ENCODE results near the gene KCNA1. TPM values are rescaled to one million over a fixed set of nuclear protein-coding genes. Genes with fewer than 3 reads are reported as not detected.

Gene KCNA1
- total and polyA plus RNA-seq, 2 experiments from 2014 or later, result 0.18 TPM; not detected in 1

DNA sequence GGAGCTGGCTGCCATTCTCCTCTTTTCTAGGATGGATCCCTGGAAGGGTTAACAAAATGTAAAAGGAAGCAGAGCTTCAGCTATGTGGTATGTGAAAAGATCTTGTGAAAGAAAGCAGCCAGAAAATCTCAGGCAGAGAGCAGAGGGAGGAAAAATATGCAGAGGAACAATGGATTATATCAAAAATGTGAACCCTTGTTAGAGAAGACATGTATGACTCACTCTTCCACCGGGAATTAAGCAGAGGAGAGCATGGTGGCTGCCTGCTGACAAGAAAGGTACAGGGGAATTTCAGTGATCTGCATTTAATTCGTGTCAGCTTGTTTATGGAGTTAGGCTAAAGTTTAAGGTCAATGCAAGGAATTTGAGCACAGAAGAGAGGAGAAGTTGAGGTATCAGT, 46.3 kb downstream of the KCNA1 start:
- DNase-seq (ENCODE audit: low read depth in 1 of 2, low spot score in 1 of 2), result peak in 1 of 2 donors; percentile 46
- Histone ChIP-seq H3K4me1 (ENCODE audit: low read depth) (peaks cover 13% of the 10 kb centered on the region), H3K27ac (no peak overlapping the region), H3K27me3 (no peaks in the 10 kb centered on the region), H3K36me3 (no peaks in the 10 kb centered on the region), H3K4me3 (no peak overlapping the region), H3K9me3 (ENCODE audit: low read depth) (no peaks in the 10 kb centered on the region)
- TF ChIP-seq, protein P1, sequence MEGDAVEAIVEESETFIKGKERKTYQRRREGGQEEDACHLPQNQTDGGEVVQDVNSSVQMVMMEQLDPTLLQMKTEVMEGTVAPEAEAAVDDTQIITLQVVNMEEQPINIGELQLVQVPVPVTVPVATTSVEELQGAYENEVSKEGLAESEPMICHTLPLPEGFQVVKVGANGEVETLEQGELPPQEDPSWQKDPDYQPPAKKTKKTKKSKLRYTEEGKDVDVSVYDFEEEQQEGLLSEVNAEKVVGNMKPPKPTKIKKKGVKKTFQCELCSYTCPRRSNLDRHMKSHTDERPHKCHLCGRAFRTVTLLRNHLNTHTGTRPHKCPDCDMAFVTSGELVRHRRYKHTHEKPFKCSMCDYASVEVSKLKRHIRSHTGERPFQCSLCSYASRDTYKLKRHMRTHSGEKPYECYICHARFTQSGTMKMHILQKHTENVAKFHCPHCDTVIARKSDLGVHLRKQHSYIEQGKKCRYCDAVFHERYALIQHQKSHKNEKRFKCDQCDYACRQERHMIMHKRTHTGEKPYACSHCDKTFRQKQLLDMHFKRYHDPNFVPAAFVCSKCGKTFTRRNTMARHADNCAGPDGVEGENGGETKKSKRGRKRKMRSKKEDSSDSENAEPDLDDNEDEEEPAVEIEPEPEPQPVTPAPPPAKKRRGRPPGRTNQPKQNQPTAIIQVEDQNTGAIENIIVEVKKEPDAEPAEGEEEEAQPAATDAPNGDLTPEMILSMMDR (IDR thresholded peaks at IDR 0.05; ENCODE audit: low read depth, low read length), result no peak

DNA sequence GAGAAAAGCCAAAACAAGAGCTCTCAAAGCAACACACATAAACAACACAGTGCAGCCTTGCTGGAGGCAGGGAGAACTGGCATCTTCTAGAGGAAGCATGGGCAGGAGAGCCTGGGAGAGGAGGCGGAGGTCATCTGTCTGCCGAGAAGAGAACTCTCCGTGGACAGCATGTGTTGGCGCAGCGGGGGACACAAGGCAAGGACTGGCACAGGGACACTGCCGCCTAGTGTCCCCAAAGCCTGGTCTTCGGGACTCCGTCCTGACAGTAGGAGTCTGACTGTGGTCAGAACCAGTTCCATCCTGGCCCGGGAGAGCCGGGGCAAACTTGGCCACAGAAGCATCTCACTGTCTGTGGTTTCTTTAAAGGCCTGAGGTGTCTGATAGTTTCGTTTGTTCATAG, 47.3 kb downstream of the KCNA1 start:
- TF ChIP-seq, protein P1 (IDR thresholded peaks at IDR 0.05; ENCODE audit: low read depth, low read length), result no peak
- H3K27me3 ChIP-seq, result no peaks in the 10 kb centered on the region

DNA sequence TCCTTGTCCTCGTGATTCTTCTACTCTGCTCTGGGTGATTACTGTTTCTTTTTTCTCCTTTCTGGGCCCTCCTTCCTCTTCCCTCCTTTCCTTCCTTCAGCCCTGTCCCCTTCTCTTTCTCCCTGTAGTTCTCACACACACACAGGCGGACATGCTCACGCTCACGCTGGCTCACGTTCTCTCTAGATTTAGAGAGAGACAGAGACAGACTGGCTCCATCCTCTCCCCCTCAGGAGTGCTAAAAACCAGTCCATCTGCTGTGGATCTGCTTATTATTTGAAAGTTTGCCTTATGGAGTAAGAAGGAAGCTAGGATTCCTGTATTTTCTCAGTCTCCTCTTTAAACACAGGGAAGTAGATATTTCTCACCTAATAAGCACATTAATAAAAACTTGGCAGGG, 48.1 kb downstream of the KCNA1 start:
- Histone ChIP-seq H3K9me3 (ENCODE audit: low read depth) (no peaks in the 10 kb centered on the region), H3K4me1 (ENCODE audit: low read depth) (peaks cover 25% of the 10 kb centered on the region), H3K27me3 (no peaks in the 10 kb centered on the region), H3K4me3 (no peak overlapping the region), H3K36me3 (no peaks in the 10 kb centered on the region), H3K27ac (no peak overlapping the region)
- DNase-seq (ENCODE audit: low read depth in 1 of 2, low spot score in 1 of 2), result no peak
- TF ChIP-seq, protein P1 (IDR thresholded peaks at IDR 0.05; ENCODE audit: low read depth, low read length), result no peak

More for the DNA sequence above, 47.3 kb downstream of the KCNA1 start:
- Histone ChIP-seq H3K4me1 (ENCODE audit: low read depth) (peaks cover 18% of the 10 kb centered on the region), H3K27ac (no peak overlapping the region), H3K36me3 (no peaks in the 10 kb centered on the region), H3K9me3 (ENCODE audit: low read depth) (no peaks in the 10 kb centered on the region), H3K4me3 (no peak overlapping the region)
- no peak for DNase-seq (ENCODE audit: low read depth in 1 of 2, low spot score in 1 of 2)

DNA sequence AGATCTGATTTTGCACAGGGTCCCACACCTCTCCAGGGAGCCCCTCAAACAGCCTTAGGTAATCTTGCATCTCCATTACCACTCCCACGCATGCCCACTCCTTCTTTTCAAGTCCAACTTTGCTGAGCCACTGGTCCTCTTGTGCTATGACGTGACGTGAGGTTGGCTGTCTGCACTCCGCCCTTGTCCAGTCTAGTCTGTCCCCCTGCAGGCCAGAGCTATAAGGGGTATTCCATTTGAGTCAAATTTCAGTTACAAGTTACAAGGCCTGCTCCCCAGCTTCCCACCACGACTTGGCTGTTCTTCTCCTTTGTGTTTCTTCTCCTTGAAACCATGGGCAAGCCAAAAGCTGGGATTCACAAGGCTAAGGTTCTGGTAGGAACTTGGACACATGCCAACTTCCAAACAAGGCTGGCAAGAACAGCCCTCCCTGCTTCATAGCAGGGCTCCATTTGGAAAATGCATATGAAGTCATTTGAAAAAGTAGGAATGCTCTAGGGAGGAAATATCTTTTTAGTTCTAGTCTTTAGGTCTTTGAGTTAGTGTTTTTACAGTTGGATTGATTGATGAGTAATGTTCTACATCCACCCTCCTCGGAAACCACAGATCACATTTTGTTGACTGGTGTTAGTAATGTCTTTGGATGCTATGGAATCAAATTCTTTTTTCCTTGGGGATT, 49.1 kb downstream of the KCNA1 start:
- Histone ChIP-seq H3K27me3 (no peaks in the 10 kb centered on the region), H3K9me3 (ENCODE audit: low read depth) (no peaks in the 10 kb centered on the region), H3K27ac (no peak overlapping the region), H3K4me1 (ENCODE audit: low read depth) (peaks cover 31% of the 10 kb centered on the region), H3K36me3 (no peaks in the 10 kb centered on the region), H3K4me3 (no peak overlapping the region)
- DNase-seq (ENCODE audit: low read depth in 1 of 2, low spot score in 1 of 2), result no peak
- TF ChIP-seq, protein P1 (IDR thresholded peaks at IDR 0.05; ENCODE audit: low read depth, low read length), result no peak

DNA sequence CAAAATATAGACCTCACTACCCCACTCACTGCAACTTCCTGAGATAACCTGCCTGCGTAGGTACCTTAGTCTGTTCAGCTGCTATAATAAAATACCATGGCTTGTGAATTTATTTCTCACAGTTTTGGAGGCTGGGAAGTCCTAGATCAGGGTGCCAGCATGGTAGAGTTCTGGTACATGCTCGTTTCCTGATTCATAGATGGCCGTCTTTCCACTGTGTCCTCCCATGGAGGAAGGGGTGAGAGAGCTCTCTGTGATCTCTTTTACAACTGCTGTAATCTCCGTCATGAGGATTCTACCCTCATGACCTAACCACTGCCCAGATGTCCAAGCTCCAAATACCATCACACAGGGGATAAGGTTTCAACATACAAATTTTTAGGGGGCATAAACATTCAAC, 49.7 kb downstream of the KCNA1 start:
- DNase-seq (ENCODE audit: low read depth in 1 of 2, low spot score in 1 of 2), result no peak
- H3K4me1 ChIP-seq (ENCODE audit: low read depth), result peaks cover 31% of the 10 kb centered on the region
- H3K27ac ChIP-seq, result no peak overlapping the region
- H3K9me3 ChIP-seq (ENCODE audit: low read depth), result no peaks in the 10 kb centered on the region
- TF ChIP-seq, protein P1 (IDR thresholded peaks at IDR 0.05; ENCODE audit: low read depth, low read length), result no peak
- H3K4me3 ChIP-seq, result no peak overlapping the region
- no peaks in the 10 kb centered on the region for H3K27me3 ChIP-seq
- no peaks in the 10 kb centered on the region for H3K36me3 ChIP-seq

All from cardiac muscle cell (in vitro differentiated cells and primary cell).